ENCODE data around the gene NTM. TPM values are rescaled to one million over a fixed set of nuclear protein-coding genes. Genes with fewer than 3 reads are reported as not detected.

The NTM gene
- total RNA-seq, 1 experiment from 2014 or later, result not detected

- RAD21 ChIA-PET (ENCODE audit: low non-redundant PET in 1 of 2, low total read pairs in 2 of 2, uncharacterized antibody in 2 of 2, unreplicated experiment in 2 of 2), result no interaction called here
These were observed 757.5 kb downstream of the NTM start for GRCh38 chr11:132127900-132128288.

More at GRCh38 chr11:132127900-132128288, 757.5 kb downstream of the NTM start:
- no peaks in the 10 kb centered on the region for H3K36me3 ChIP-seq (ENCODE audit: control insufficient read depth in 1 of 2, insufficient read depth in 2 of 2, low read length in 2 of 2)
- H3K27me3 ChIP-seq (ENCODE audit: insufficient read depth, low read length), result no peaks in the 10 kb centered on the region
- BruUV-seq (replicated peaks), result no TSS peak
- no peak overlapping the region for H3K27ac ChIP-seq (ENCODE audit: low read depth, low read length)
- DNase-seq (ENCODE audit: low read depth, low spot score), result no peak
- TF ChIP-seq TCF7L2 (IDR thresholded peaks at IDR 0.05; ENCODE audit: borderline replicate concordance, extremely low read depth, insufficient read depth, insufficient read length), result no peak
- no peak for TF ChIP-seq ZBTB33 (IDR thresholded peaks at IDR 0.05; ENCODE audit: extremely low read depth, insufficient replicate concordance, low read length)
- TF ChIP-seq EZH2phosphoT487 (IDR thresholded peaks at IDR 0.05; ENCODE audit: borderline replicate concordance), result no peak
- TF ChIP-seq EGR1 (IDR thresholded peaks at IDR 0.05; ENCODE audit: low read depth), result no peak
- TF ChIP-seq CBX3 (IDR thresholded peaks at IDR 0.05; ENCODE audit: low read depth), result no peak
- TF ChIP-seq ZNF274 (IDR thresholded peaks at IDR 0.05; ENCODE audit: low read depth, low read length), result no peak
- no peak for TF ChIP-seq POLR2A (IDR thresholded peaks at IDR 0.05; ENCODE audit: borderline replicate concordance, extremely low read depth, insufficient read depth, insufficient read length)
- TF ChIP-seq JUND (IDR thresholded peaks at IDR 0.05), result no peak
- no peak for TF ChIP-seq ZFX (IDR thresholded peaks at IDR 0.05)
- TF ChIP-seq MAX (IDR thresholded peaks at IDR 0.05), result no peak
- no peak for TF ChIP-seq ATF3 (IDR thresholded peaks at IDR 0.05)
- no peaks in the 10 kb centered on the region for H3K9me2 ChIP-seq (ENCODE audit: insufficient read depth)
- H2AFZ ChIP-seq (ENCODE audit: low read depth, low read length, poor library complexity, severe bottlenecking), result no peak overlapping the region
- intact Hi-C loops (cut with micrococcal nuclease), result no loop called here
- no peak overlapping the region for H3K9ac ChIP-seq (ENCODE audit: low read length)
- H3K4me2 ChIP-seq (ENCODE audit: low read length), result no peak overlapping the region
- no peak overlapping the region for H3K4me3 ChIP-seq (replicated peaks in 1 of 2; ENCODE audit: low read depth in 1 of 2, low read length in 2 of 2)
- ATAC-seq, result no peak
- peaks cover 10 to 18% of the 10 kb centered on the region in 2 experiments; a peak in 3 of 4 replicates for H3K9me3 ChIP-seq (ENCODE audit: control insufficient read depth in 1 of 2, insufficient read depth in 1 of 2, low read depth in 1 of 2, low read length in 2 of 2)
- POLR2A ChIA-PET, result no interaction called here
- H4K20me1 ChIP-seq (ENCODE audit: insufficient read depth), result no peaks in the 10 kb centered on the region
- CTCF ChIA-PET, result no interaction called here
- H3K79me2 ChIP-seq (ENCODE audit: insufficient read depth, low read length), result no peaks in the 10 kb centered on the region
- H3K4me1 ChIP-seq (ENCODE audit: control insufficient read depth in 1 of 2, insufficient read depth in 2 of 2, low read length in 2 of 2), result no peaks in the 10 kb centered on the region

Data from HCT116 (cell line).